ENCODE results near the gene RABGGTA. TPM values are rescaled to one million over a fixed set of nuclear protein-coding genes. Genes with fewer than 3 reads are reported as not detected.

Gene RABGGTA
- total and polyA plus RNA-seq, 2 experiments from 2014 or later: 17.6 to 20.7 TPM

DNA sequence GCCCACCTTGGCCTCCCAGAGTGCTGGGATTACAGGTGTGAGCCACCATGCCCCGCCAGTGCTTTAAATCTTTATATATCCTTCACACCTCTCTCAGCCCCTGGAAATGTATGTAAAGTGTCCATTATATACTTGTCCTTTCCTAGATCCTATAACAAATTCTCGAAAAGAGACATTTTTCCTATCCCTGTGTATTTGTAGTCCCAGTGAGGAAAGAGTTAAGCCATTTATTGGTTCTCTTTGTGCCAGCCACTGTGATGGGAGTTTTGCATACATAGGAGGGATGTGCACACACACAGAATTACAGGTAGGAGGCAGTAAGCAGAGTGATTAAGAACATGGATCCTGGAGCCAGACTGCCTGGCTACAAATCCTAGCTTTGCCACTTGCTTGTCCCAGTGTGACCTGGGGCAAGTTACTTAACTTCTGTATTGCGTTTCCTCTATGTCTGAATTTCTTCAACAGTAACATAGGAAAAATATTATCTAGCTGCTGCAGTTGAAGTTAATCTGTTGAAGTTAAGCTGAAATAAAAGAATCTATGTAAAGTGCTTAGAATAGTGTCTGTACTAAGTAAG is 2.1 kb upstream of the RABGGTA start:
- Histone ChIP-seq H2AFZ (no peak overlapping the region), H3K4me3 (no peak overlapping the region), H3K27ac (ENCODE audit: low read depth) (no peak overlapping the region; the same call in 1 of the 2 replicates), H3K9me2 (ENCODE audit: insufficient read depth) (no peaks in the 10 kb centered on the region), H3K4me2 (no peak overlapping the region), H3F3A (replicated peaks; ENCODE audit: low read depth) (peaks cover 11% of the 10 kb centered on the region; the same call in 1 of the 2 replicates), H3K36me3 (ENCODE audit: insufficient read depth) (no peaks in the 10 kb centered on the region), H3K27me3 (ENCODE audit: insufficient read depth) (no peaks in the 10 kb centered on the region), H3K79me2 (replicated peaks; ENCODE audit: insufficient read depth) (no peaks in the 10 kb centered on the region; the same call in 1 of the 2 replicates), H4K20me1 (replicated peaks; ENCODE audit: insufficient read depth) (no peaks in the 10 kb centered on the region; the same call in 1 of the 2 replicates), H3K4me1 (ENCODE audit: insufficient read depth) (peaks cover 16% of the 10 kb centered on the region)
- no peaks in the 10 kb centered on the region; the same call in 2 of the 3 replicates for H3K9me3 Mint-ChIP-seq
- peaks cover 8% of the 10 kb centered on the region for H3K27me3 Mint-ChIP-seq (ENCODE audit: insufficient read depth, low read depth, poor library complexity)
- no peak for ATAC-seq
- no peak for TF ChIP-seq JUNB (IDR thresholded peaks at IDR 0.05; ENCODE audit: unreplicated experiment)
- 0 out of 4 replicates have a peak, but pooled peaks have one; percentile 4 to 10 for TF ChIP-seq CTCF (conservative IDR thresholded peaks at IDR 0.05; ENCODE audit: low read depth in 2 of 2)
- TF ChIP-seq POLR2AphosphoS5 (IDR thresholded peaks at IDR 0.05; ENCODE audit: low read depth): no peak
- peak; percentile 35 for DNase-seq (ENCODE audit: low spot score)
- no peaks in the 10 kb centered on the region; the same call in 2 of the 3 replicates for H3K36me3 Mint-ChIP-seq (ENCODE audit: low read depth)
- H3K4me3 Mint-ChIP-seq: no peak overlapping the region
- H3K4me1 Mint-ChIP-seq: peaks cover 22% of the 10 kb centered on the region
- no peak overlapping the region for H3K27ac Mint-ChIP-seq

DNA sequence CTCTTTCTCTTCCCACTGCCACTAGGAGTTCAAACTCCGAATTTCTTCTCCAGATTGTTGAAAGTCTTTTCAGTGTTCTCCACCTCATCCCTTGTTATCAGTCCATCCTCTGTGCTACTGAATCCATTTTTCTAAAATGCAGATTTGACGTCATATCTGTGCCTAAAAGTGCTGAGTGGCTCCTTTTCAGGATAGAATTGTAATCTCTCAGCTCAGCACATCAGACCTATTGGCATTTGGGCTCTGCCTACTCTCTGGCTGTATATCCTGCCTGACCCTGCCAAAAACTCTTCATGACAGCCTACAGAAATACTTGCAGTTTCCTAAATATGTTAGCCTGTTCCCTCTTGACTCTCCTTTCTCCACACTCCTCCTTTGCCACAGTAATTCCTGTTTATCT is 1.1 kb upstream of the RABGGTA start:
- H3K36me3 Mint-ChIP-seq (ENCODE audit: low read depth): no peaks in the 10 kb centered on the region; the same call in 2 of the 3 replicates
- peak overlapping the region; percentile 77 for H3K4me3 Mint-ChIP-seq
- H3K9me3 Mint-ChIP-seq: no peaks in the 10 kb centered on the region; the same call in 2 of the 3 replicates

DNA sequence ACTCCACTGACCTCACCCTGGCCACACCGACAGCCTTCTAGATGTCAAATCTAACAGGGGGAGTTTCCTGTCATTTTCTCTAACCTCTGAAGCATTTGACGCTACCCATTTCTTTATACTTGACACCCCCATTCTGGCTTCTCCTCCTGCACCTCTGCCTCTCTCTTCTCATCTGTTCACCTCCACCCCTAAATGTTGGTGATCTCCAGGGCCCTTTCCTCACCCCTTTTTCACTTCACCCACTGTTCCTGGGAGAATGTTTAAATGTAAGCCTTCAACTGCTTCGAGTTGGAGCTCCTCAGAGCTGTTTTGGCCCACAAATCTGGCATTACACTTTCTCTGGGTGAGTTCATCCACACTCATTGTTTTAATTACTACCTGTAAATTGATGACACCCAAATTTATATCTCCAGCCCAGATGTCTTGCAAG is 452 bp upstream of the RABGGTA start:
- Histone ChIP-seq H2AFZ (peak overlapping the region; percentile 38; the same call in 1 of the 2 replicates), H3K4me1 (ENCODE audit: insufficient read depth) (peaks cover 16% of the 10 kb centered on the region), H3F3A (replicated peaks; ENCODE audit: low read depth) (peaks cover 11% of the 10 kb centered on the region; the same call in 1 of the 2 replicates), H3K4me3 (peak overlapping the region; percentile 86), H3K79me2 (replicated peaks; ENCODE audit: insufficient read depth) (no peaks in the 10 kb centered on the region; the same call in 1 of the 2 replicates), H3K36me3 (ENCODE audit: insufficient read depth) (no peaks in the 10 kb centered on the region), H4K20me1 (replicated peaks; ENCODE audit: insufficient read depth) (no peaks in the 10 kb centered on the region), H3K9me2 (ENCODE audit: insufficient read depth) (no peaks in the 10 kb centered on the region), H3K27me3 (ENCODE audit: insufficient read depth) (no peaks in the 10 kb centered on the region), H3K27ac (ENCODE audit: low read depth) (no peak overlapping the region), H3K4me2 (peak overlapping the region; percentile 84)
- DNase-seq (ENCODE audit: low spot score) (no peak), ATAC-seq (no peak)
- Mint-ChIP-seq H3K4me3 (peak overlapping the region; percentile 77), H3K9me3 (no peaks in the 10 kb centered on the region; the same call in 2 of the 3 replicates), H3K4me1 (peaks cover 22% of the 10 kb centered on the region), H3K36me3 (ENCODE audit: low read depth) (peaks cover 6% of the 10 kb centered on the region; the same call in 2 of the 3 replicates), H3K27ac (no peak overlapping the region), H3K27me3 (ENCODE audit: insufficient read depth, low read depth, poor library complexity) (peaks cover 10% of the 10 kb centered on the region)
- TF ChIP-seq, protein P1, sequence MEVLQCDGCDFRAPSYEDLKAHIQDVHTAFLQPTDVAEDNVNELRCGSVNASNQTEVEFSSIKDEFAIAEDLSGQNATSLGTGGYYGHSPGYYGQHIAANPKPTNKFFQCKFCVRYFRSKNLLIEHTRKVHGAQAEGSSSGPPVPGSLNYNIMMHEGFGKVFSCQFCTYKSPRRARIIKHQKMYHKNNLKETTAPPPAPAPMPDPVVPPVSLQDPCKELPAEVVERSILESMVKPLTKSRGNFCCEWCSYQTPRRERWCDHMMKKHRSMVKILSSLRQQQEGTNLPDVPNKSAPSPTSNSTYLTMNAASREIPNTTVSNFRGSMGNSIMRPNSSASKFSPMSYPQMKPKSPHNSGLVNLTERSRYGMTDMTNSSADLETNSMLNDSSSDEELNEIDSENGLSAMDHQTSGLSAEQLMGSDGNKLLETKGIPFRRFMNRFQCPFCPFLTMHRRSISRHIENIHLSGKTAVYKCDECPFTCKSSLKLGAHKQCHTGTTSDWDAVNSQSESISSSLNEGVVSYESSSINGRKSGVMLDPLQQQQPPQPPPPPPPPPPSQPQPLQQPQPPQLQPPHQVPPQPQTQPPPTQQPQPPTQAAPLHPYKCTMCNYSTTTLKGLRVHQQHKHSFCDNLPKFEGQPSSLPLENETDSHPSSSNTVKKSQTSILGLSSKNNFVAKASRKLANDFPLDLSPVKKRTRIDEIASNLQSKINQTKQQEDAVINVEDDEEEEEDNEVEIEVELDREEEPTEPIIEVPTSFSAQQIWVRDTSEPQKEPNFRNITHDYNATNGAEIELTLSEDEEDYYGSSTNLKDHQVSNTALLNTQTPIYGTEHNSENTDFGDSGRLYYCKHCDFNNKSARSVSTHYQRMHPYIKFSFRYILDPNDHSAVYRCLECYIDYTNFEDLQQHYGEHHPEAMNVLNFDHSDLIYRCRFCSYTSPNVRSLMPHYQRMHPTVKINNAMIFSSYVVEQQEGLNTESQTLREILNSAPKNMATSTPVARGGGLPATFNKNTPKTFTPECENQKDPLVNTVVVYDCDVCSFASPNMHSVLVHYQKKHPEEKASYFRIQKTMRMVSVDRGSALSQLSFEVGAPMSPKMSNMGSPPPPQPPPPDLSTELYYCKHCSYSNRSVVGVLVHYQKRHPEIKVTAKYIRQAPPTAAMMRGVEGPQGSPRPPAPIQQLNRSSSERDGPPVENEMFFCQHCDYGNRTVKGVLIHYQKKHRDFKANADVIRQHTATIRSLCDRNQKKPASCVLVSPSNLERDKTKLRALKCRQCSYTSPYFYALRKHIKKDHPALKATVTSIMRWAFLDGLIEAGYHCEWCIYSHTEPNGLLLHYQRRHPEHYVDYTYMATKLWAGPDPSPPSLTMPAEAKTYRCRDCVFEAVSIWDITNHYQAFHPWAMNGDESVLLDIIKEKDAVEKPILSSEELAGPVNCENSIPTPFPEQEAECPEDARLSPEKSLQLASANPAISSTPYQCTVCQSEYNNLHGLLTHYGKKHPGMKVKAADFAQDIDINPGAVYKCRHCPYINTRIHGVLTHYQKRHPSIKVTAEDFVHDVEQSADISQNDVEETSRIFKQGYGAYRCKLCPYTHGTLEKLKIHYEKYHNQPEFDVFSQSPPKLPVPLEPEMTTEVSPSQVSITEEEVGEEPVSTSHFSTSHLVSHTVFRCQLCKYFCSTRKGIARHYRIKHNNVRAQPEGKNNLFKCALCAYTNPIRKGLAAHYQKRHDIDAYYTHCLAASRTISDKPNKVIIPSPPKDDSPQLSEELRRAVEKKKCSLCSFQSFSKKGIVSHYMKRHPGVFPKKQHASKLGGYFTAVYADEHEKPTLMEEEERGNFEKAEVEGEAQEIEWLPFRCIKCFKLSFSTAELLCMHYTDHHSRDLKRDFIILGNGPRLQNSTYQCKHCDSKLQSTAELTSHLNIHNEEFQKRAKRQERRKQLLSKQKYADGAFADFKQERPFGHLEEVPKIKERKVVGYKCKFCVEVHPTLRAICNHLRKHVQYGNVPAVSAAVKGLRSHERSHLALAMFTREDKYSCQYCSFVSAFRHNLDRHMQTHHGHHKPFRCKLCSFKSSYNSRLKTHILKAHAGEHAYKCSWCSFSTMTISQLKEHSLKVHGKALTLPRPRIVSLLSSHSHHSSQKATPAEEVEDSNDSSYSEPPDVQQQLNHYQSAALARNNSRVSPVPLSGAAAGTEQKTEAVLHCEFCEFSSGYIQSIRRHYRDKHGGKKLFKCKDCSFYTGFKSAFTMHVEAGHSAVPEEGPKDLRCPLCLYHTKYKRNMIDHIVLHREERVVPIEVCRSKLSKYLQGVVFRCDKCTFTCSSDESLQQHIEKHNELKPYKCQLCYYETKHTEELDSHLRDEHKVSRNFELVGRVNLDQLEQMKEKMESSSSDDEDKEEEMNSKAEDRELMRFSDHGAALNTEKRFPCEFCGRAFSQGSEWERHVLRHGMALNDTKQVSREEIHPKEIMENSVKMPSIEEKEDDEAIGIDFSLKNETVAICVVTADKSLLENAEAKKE (CRISPR knock-in tag; IDR thresholded peaks at IDR 0.05): no peak
- TF ChIP-seq EZH2 (IDR thresholded peaks at IDR 0.05; ENCODE audit: low read depth, unreplicated experiment) (no peak), ZNF331 (CRISPR knock-in tag; IDR thresholded peaks at IDR 0.05; ENCODE audit: low read depth) (no peak), ZNF114 (CRISPR knock-in tag; IDR thresholded peaks at IDR 0.05) (no peak)

More for the DNA sequence above, 1.1 kb upstream of the RABGGTA start:
- DNase-seq (ENCODE audit: low spot score) (no peak), ATAC-seq (no peak)
- H3K4me2 ChIP-seq: peak overlapping the region; percentile 84; the same call in 1 of the 2 replicates
- H3K4me3 ChIP-seq: no peak overlapping the region
- no peaks in the 10 kb centered on the region for H3K27me3 ChIP-seq (ENCODE audit: insufficient read depth)
- H2AFZ ChIP-seq: no peak overlapping the region
- H3F3A ChIP-seq (replicated peaks; ENCODE audit: low read depth): peaks cover 11% of the 10 kb centered on the region; the same call in 1 of the 2 replicates
- peaks cover 16% of the 10 kb centered on the region for H3K4me1 ChIP-seq (ENCODE audit: insufficient read depth)
- Mint-ChIP-seq H3K27me3 (ENCODE audit: insufficient read depth, low read depth, poor library complexity) (peaks cover 8% of the 10 kb centered on the region), H3K4me1 (peaks cover 22% of the 10 kb centered on the region), H3K27ac (no peak overlapping the region)
- H4K20me1 ChIP-seq (replicated peaks; ENCODE audit: insufficient read depth): no peaks in the 10 kb centered on the region
- H3K9me2 ChIP-seq (ENCODE audit: insufficient read depth): no peaks in the 10 kb centered on the region
- no peaks in the 10 kb centered on the region; the same call in 1 of the 2 replicates for H3K79me2 ChIP-seq (replicated peaks; ENCODE audit: insufficient read depth)
- H3K36me3 ChIP-seq (ENCODE audit: insufficient read depth): no peaks in the 10 kb centered on the region
- no peak overlapping the region for H3K27ac ChIP-seq (ENCODE audit: low read depth)
- TF ChIP-seq NANOG (IDR thresholded peaks at IDR 0.05; ENCODE audit: borderline replicate concordance): no peak

All from GM23338 (cell line).